ENCODE data around the gene DGKI.

Gene DGKI

DNA sequence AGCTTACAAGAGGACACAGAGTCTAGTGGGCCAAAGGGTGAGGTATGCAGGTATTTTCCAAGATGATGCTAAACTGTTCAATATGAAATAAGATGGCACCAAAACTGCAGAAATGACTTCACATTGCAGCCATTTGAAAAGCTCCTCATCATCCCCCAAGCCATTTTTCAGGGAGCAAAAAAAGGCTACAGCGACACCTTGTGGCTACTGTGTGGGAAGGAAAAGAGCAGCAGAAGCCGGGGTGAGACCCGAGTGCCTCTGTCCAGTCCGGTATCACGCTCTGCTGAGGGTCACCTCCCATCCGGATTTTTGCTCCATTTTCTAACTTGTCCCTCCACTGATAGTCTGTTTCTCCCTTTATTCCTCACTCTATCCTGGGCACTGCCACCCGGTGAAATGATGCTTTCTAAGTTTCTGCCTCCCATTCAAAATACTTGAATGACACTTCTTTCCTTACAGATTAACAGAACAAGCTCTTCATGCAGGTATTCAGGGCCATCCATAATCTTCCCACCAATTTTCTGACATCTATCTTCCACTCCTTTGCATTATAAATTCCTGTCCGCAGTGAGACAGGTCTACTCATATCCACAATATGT, 220.2 kb downstream of the DGKI start:
- H3K4me1 ChIP-seq (ENCODE audit: control insufficient read depth in 1 of 2, insufficient read depth in 1 of 2, low read depth in 1 of 2, low read length in 1 of 2), result no peaks in the 10 kb centered on the region
- TF ChIP-seq, protein P1, sequence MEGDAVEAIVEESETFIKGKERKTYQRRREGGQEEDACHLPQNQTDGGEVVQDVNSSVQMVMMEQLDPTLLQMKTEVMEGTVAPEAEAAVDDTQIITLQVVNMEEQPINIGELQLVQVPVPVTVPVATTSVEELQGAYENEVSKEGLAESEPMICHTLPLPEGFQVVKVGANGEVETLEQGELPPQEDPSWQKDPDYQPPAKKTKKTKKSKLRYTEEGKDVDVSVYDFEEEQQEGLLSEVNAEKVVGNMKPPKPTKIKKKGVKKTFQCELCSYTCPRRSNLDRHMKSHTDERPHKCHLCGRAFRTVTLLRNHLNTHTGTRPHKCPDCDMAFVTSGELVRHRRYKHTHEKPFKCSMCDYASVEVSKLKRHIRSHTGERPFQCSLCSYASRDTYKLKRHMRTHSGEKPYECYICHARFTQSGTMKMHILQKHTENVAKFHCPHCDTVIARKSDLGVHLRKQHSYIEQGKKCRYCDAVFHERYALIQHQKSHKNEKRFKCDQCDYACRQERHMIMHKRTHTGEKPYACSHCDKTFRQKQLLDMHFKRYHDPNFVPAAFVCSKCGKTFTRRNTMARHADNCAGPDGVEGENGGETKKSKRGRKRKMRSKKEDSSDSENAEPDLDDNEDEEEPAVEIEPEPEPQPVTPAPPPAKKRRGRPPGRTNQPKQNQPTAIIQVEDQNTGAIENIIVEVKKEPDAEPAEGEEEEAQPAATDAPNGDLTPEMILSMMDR (IDR thresholded peaks at IDR 0.05), result no peak

DNA sequence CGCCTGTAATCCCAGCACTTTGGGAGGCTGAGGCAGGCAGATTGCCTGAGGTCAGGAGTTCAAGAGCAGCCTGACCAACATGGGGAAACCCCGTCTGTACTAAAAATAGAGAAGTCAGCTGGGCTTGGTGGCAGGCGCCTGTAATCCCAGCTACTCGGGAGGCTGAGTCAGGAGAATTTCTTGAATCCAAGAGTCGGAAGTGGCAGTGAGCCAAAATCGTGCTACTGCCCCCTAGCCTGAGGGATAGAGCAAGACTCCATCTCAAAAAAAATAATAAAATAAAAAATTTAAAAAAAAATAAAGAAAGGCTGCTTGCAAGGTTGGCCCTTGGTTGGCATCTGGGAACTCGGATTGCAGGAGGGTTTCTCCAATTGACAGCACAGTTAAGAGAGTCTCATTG, 221.6 kb downstream of the DGKI start:
- H3K27me3 ChIP-seq, result peaks cover 35% of the 10 kb centered on the region
- no peak overlapping the region for H3K4me3 ChIP-seq (ENCODE audit: low read depth in 1 of 2, low read length in 1 of 2)
- H3K27ac ChIP-seq, result no peak overlapping the region
- H3K4me1 ChIP-seq (ENCODE audit: control insufficient read depth in 1 of 2, insufficient read depth in 1 of 2, low read depth in 1 of 2, low read length in 1 of 2), result no peaks in the 10 kb centered on the region
- TF ChIP-seq, protein P1 (IDR thresholded peaks at IDR 0.05), result no peak
- H3K36me3 ChIP-seq, result no peaks in the 10 kb centered on the region
- no peaks in the 10 kb centered on the region for H3K9me3 ChIP-seq

More for the DNA sequence above, 220.2 kb downstream of the DGKI start:
- no peaks in the 10 kb centered on the region for H3K36me3 ChIP-seq
- no peak overlapping the region for H3K4me3 ChIP-seq (ENCODE audit: low read depth in 1 of 2, low read length in 1 of 2)
- H3K27ac ChIP-seq, result no peak overlapping the region
- peaks cover 49% of the 10 kb centered on the region for H3K27me3 ChIP-seq
- H3K9me3 ChIP-seq, result no peaks in the 10 kb centered on the region

DNA sequence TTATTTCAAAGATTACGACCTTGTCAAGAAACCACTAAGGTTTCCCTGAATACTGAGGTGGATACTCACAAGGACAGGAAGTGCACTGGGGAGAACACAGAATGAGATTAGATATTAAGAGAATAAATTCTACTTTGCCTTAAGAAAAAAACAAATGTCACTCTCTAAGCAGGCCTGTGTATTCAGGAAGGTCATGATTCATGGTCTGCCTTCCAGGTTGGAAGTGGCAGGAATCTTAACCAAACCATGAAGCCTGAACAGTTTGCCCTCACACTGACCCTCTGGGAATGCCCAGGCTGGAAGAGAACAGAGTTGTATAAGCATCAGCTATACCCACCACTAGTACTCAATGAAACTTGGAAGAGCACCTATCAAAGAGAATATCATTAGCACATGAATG, 227.6 kb downstream of the DGKI start:
- no peak overlapping the region for H3K27ac ChIP-seq
- no peaks in the 10 kb centered on the region for H3K36me3 ChIP-seq
- peaks cover 11% of the 10 kb centered on the region for H3K27me3 ChIP-seq
- no peaks in the 10 kb centered on the region for H3K4me1 ChIP-seq (ENCODE audit: control insufficient read depth in 1 of 2, insufficient read depth in 1 of 2, low read depth in 1 of 2, low read length in 1 of 2)
- TF ChIP-seq, protein P1 (IDR thresholded peaks at IDR 0.05), result no peak
- H3K9me3 ChIP-seq, result no peaks in the 10 kb centered on the region
- H3K4me3 ChIP-seq (ENCODE audit: low read depth in 1 of 2, low read length in 1 of 2), result no peak overlapping the region

DNA sequence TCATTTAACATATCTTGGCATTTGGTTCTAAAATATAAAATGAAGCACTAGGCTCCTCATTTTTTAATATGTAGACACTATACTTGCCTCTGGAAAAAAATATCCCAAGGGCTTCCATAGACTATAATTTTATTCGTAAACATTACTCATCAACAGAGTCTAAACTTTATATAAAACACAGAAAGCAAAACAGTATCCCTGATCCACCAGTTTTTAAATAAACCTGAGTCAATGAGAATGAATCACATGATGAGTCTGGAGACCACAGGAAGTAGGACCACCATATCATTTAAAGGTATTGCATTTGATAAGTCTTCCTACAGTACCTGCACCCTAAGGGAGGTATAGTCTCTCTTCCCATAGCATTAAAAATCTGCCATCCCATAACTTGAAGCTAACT, 228.0 kb downstream of the DGKI start:
- Histone ChIP-seq H3K27me3 (peaks cover 13% of the 10 kb centered on the region), H3K9me3 (no peaks in the 10 kb centered on the region), H3K36me3 (no peaks in the 10 kb centered on the region), H3K4me3 (ENCODE audit: low read depth in 1 of 2, low read length in 1 of 2) (no peak overlapping the region), H3K4me1 (ENCODE audit: control insufficient read depth in 1 of 2, insufficient read depth in 1 of 2, low read depth in 1 of 2, low read length in 1 of 2) (no peaks in the 10 kb centered on the region), H3K27ac (no peak overlapping the region)
- TF ChIP-seq, protein P1 (IDR thresholded peaks at IDR 0.05), result no peak

DNA sequence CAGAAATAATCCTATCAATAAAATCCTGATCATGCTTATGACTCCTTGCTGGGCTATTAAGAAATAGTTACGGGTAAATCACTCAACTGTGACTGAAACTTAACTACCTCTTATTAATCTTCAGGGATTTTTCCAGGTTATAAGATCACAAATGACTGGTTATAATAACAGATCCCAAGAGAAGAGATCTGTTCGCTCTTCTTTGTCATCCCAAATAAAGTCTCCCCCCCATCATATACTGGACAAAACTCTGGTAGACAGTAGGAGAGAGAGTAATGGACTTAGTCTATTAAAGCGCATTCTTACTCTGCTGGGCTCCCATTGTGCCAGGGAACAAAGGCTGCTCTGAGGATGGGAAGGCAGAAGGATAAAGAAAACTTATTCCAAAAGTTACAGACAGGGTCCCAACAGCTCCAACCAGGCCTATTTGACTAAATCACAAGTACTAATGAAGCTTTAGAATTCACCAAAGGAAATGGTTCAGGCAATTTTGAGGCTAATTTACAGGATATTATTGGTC, 233.7 kb downstream of the DGKI start:
- Histone ChIP-seq H3K4me3 (ENCODE audit: low read depth in 1 of 2, low read length in 1 of 2) (no peak overlapping the region), H3K36me3 (no peaks in the 10 kb centered on the region), H3K27me3 (peaks cover 48% of the 10 kb centered on the region), H3K4me1 (ENCODE audit: control insufficient read depth in 1 of 2, insufficient read depth in 1 of 2, low read depth in 1 of 2, low read length in 1 of 2) (no peaks in the 10 kb centered on the region), H3K9me3 (no peaks in the 10 kb centered on the region), H3K27ac (no peak overlapping the region)
- TF ChIP-seq, protein P1 (IDR thresholded peaks at IDR 0.05), result no peak
